SK-N-SH (cell line): Measurements from ENCODE around the gene PIK3CA. TPM values are rescaled to one million over a fixed set of nuclear protein-coding genes. Genes with fewer than 3 reads are reported as not detected.
"Not testable (repeated sequence)": the region's sequence is repeated elsewhere in the genome, so short reads cannot be mapped to it uniquely, and the experiment has no call there.

Experiments used
- CTCF ChIA-PET: fragments of 300-600, 350-600 bp; formaldehyde crosslinking; extraction: SDS; loops from one replicate; lab custom pipeline; 2021; lab: Yijun Ruan, JAX
- POLR2A ChIA-PET: fragments of 350-600 bp; sonication (Branson Sonifier 250); formaldehyde crosslinking; extraction: SDS; loops from one replicate; lab custom pipeline; 2020; ENCODE audit warnings: antibody characterized with exemption, inconsistent platforms; lab: Yijun Ruan, JAX
- DNase-seq: peaks from one replicate; pipeline ENCODE4 v3.0.0; 2012
- H2AFZ ChIP-seq: fragments of 200-600 bp; sonication (generic); 2 replicates; pipeline ENCODE4 v1.8.1; 2016; ENCODE audit warnings: antibody characterized with exemption, mild to moderate bottlenecking, low read depth
- H3F3A ChIP-seq: fragments of 200-600 bp; sonication (generic); replicated peaks from 2 replicates; pipeline ENCODE3; 2016; ENCODE audit warnings: antibody characterized with exemption, mild to moderate bottlenecking; ENCODE audit not compliant: insufficient read depth
- H3K27ac ChIP-seq, 2 experiments: fragments of 200-500 bp in 1 of 2; fragments of 200-600 bp in 1 of 2; sonication (Bioruptor generic) in 1 of 2; sonication (generic), shearing (Covaris generic) in 1 of 2; 2 replicates each; pipeline versions ENCODE4 v1.5.1 to v1.6.1; 2014 to 2016; ENCODE audit warnings: low read depth in 2 of 2, inconsistent platforms in 1 of 2, low read length in 1 of 2, mild to moderate bottlenecking in 1 of 2, mixed read lengths in 1 of 2
- H3K27me3 ChIP-seq: fragments of 200-600 bp; sonication (generic), shearing (Covaris generic); 2 replicates; pipeline ENCODE4 v1.6.1; 2016; ENCODE audit warnings: mixed run types; ENCODE audit not compliant: insufficient read depth
- H3K36me3 ChIP-seq, 2 experiments: fragments of 200-500 bp in 1 of 2; fragments of 200-600 bp in 1 of 2; sonication (Bioruptor generic) in 1 of 2; sonication (generic) in 1 of 2; replicated peaks in 1 of 2; 2 replicates each; pipeline versions ENCODE3 to v1.5.1; 2014 to 2016; ENCODE audit warnings: low read length in 1 of 2, mild to moderate bottlenecking in 1 of 2; ENCODE audit not compliant: insufficient read depth in 2 of 2, control insufficient read depth in 1 of 2
- H3K4me1 ChIP-seq, 2 experiments: fragments of 200-500 bp in 1 of 2; fragments of 200-600 bp in 1 of 2; sonication (Bioruptor generic) in 1 of 2; sonication (generic), shearing (Covaris generic) in 1 of 2; 2 replicates each; pipeline versions ENCODE4 v1.5.1 to v1.6.1; 2014 to 2016; ENCODE audit warnings: low read depth in 1 of 2, low read length in 1 of 2, mixed run types in 1 of 2; ENCODE audit not compliant: insufficient read depth in 2 of 2, control insufficient read depth in 1 of 2
- H3K4me2 ChIP-seq: fragments of 200-600 bp; sonication (generic), shearing (Covaris generic); 2 replicates; pipeline ENCODE4 v1.6.1; 2017; ENCODE audit warnings: mixed run types
- H3K4me3 ChIP-seq, 2 experiments: fragments of 200-500 bp in 1 of 2; fragments of 200-600 bp in 1 of 2; sonication (Bioruptor generic) in 1 of 2; sonication (generic), shearing (Covaris generic) in 1 of 2; 2 replicates each; pipeline versions ENCODE4 v1.5.1 to v1.8.1; 2014 to 2016; ENCODE audit warnings: low read depth in 2 of 2, inconsistent platforms in 1 of 2, low read length in 1 of 2, mild to moderate bottlenecking in 1 of 2, mixed read lengths in 1 of 2, moderate library complexity in 1 of 2
- H3K79me2 ChIP-seq: fragments of 200-600 bp; sonication (generic); 2 replicates; pipeline ENCODE4 v1.8.1; 2017; ENCODE audit warnings: mild to moderate bottlenecking; ENCODE audit not compliant: insufficient read depth
- H3K9ac ChIP-seq: fragments of 200-600 bp; sonication (generic); 2 replicates; pipeline ENCODE4 v1.6.1; 2017; ENCODE audit warnings: mixed run types
- H3K9me2 ChIP-seq: fragments of 200-600 bp; sonication (generic); 2 replicates; pipeline ENCODE4 v1.6.1; 2017; ENCODE audit warnings: mixed run types
- H3K9me3 ChIP-seq: fragments of 200-600 bp; sonication (generic); 2 replicates; pipeline ENCODE4 v1.6.1; 2017; ENCODE audit warnings: mixed run types, mild to moderate bottlenecking, moderate library complexity
- H4K20me1 ChIP-seq: fragments of 200-600 bp; sonication (generic); 2 replicates; pipeline ENCODE4 v1.6.1; 2017; ENCODE audit warnings: mild to moderate bottlenecking, mixed run types; ENCODE audit not compliant: insufficient read depth
- RFX5 ChIP-seq: IDR thresholded peaks from 2 replicates; pipeline ENCODE4 v1.6.1; 2012; ENCODE audit warnings: mild to moderate bottlenecking, improper control_type of control experiment, low read length
- TAF1 ChIP-seq: IDR thresholded peaks from 2 replicates; pipeline ENCODE4 v1.6.1; 2012; ENCODE audit warnings: low read depth, mild to moderate bottlenecking, low read length, moderate library complexity, borderline replicate concordance
- TCF12 ChIP-seq: IDR thresholded peaks from 2 replicates; pipeline ENCODE4 v1.4.0; 2012
- WGBS: methylation state at CpG from one replicate; pipeline ENCODE4 v1.1.6; 2017; ENCODE audit warnings: low lambda C conversion rate; 5-methylcytosine and 5-hydroxymethylcytosine counted together
- polyA plus RNA-seq, 3 experiments: library from polyadenylated mRNA; depleted of rRNA; stranded (reverse); fragments of >200 nt; gene quantifications; 2 replicates each; pipeline ENCODE4 v1.2.3, GENCODE V29; 2012
- TF ChIP-seq, protein P1 (sequence below): IDR thresholded peaks from 2 replicates; pipeline ENCODE4 v1.4.0; 2012; ENCODE audit warnings: low read depth

PIK3CA gene
- polyA plus RNA-seq, 1 of the 3 experiments (the other 2 are of a cell fraction): 3.2 TPM

DNA sequence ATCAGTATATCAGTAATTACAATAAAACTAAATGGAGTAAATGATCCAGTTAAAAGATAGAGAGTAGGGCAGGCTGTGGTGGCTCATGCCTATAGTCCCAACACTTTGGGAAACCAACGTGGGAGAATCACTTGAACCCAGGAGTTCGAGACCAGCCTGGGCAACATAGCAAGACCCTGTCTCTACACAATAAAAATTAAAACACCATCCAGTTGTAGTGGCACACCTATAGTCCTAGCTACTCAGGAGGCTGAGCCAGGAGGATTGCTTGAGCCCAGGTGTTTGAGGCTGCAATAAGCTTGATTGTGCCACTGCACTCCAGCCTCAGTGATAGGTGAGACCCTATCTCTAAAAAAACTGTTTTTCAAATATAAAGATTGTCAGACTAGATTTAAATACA, 108.7 kb downstream of the PIK3CA start:
- DNase-seq: no peak
- TF ChIP-seq TAF1: no peak
- TF ChIP-seq, protein P1, sequence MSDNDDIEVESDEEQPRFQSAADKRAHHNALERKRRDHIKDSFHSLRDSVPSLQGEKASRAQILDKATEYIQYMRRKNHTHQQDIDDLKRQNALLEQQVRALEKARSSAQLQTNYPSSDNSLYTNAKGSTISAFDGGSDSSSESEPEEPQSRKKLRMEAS: no peak
- CTCF ChIA-PET: no interaction called here
- Histone ChIP-seq H3K36me3 (no peaks in the 10 kb centered on the region), H3K27me3 (no peaks in the 10 kb centered on the region), H3K27ac (no peak overlapping the region), H4K20me1 (no peaks in the 10 kb centered on the region), H3F3A (no peaks in the 10 kb centered on the region), H3K9me3 (no peaks in the 10 kb centered on the region), H2AFZ (no peak overlapping the region), H3K4me2 (no peak overlapping the region; the same call in 1 of the 2 replicates), H3K4me1 (no peaks in the 10 kb centered on the region; a peak in 2 of 4 replicates), H3K4me3 (no peak overlapping the region), H3K9me2 (no peaks in the 10 kb centered on the region), H3K79me2 (no peaks in the 10 kb centered on the region), H3K9ac (no peak overlapping the region)
- POLR2A ChIA-PET: no interaction called here
- WGBS: 85% methylated on average over 2 of the region's 2 CpGs

DNA sequence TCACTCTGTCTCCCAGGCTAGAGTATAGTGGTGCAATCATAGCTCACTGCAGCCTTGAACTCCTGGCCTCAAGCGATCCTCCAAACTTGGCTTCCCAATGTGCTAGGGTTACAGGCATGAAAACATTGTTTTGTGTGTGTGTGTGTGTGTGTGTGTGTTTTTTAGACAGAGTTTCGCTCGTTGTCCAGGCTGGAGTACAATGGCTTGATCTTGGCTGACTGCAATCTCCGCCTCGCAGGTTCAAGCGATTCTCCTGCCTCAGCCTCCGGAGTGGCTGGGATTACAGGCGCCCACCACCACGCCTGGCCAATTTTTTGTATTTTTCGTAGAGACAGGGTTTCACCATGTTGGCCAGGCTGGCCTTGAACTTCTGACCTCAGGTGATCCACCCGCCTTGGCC, 109.6 kb downstream of the PIK3CA start:
- H3K9me3 ChIP-seq, H3K36me3 ChIP-seq, H2AFZ ChIP-seq, POLR2A ChIA-PET, H3K9me2 ChIP-seq, H3K4me1 ChIP-seq, H3K79me2 ChIP-seq, DNase-seq, H3F3A ChIP-seq, H3K27me3 ChIP-seq, H4K20me1 ChIP-seq, H3K27ac ChIP-seq, CTCF ChIA-PET, H3K4me2 ChIP-seq, H3K9ac ChIP-seq: not testable (repeated sequence)
- 0 out of 4 replicates have a peak overlapping the region, but pooled peaks of 1 of the 2 experiments have one; percentile 16 for H3K4me3 ChIP-seq
- 99% methylated on average over 11 of the region's 11 CpGs for WGBS

DNA sequence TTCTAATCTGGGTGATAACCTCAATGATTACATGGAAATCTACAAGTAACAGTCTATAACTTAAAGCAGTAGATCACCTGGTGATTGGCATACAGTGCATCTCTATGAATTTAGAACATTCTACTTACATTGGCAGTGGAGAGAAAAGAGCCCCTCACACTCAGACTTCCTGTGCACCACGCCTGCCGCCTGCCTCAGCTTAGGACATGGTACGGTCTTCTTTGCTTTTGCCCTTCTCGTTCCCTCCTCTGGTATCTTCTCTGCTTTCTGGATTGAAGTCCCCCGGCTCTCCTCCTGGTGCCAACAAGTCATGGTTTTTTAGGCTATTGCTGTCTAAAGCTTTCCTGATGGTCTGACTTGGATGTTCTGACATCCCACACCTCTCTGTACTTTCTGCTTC, 110.7 kb downstream of the PIK3CA start:
- no peaks in the 10 kb centered on the region for H3F3A ChIP-seq
- CTCF ChIA-PET: no interaction called here
- no peaks in the 10 kb centered on the region; a peak in 2 of 4 replicates for H3K4me1 ChIP-seq
- no peak overlapping the region for H3K27ac ChIP-seq
- H3K36me3 ChIP-seq: no peaks in the 10 kb centered on the region
- DNase-seq: no peak
- no peaks in the 10 kb centered on the region for H3K9me3 ChIP-seq
- no peaks in the 10 kb centered on the region for H3K27me3 ChIP-seq
- H3K9me2 ChIP-seq: no peaks in the 10 kb centered on the region
- H3K4me2 ChIP-seq: no peak overlapping the region
- H3K4me3 ChIP-seq: no peak overlapping the region
- no peaks in the 10 kb centered on the region for H3K79me2 ChIP-seq
- no peak overlapping the region for H3K9ac ChIP-seq
- WGBS: 90% methylated on average over 5 of the region's 5 CpGs
- TF ChIP-seq TCF12 (no peak), RFX5 (no peak)
- TF ChIP-seq, all 33 proteins: peak for 0
- Histone ChIP-seq H2AFZ (no peak overlapping the region), H4K20me1 (no peaks in the 10 kb centered on the region)
- POLR2A ChIA-PET: no interaction called here

DNA sequence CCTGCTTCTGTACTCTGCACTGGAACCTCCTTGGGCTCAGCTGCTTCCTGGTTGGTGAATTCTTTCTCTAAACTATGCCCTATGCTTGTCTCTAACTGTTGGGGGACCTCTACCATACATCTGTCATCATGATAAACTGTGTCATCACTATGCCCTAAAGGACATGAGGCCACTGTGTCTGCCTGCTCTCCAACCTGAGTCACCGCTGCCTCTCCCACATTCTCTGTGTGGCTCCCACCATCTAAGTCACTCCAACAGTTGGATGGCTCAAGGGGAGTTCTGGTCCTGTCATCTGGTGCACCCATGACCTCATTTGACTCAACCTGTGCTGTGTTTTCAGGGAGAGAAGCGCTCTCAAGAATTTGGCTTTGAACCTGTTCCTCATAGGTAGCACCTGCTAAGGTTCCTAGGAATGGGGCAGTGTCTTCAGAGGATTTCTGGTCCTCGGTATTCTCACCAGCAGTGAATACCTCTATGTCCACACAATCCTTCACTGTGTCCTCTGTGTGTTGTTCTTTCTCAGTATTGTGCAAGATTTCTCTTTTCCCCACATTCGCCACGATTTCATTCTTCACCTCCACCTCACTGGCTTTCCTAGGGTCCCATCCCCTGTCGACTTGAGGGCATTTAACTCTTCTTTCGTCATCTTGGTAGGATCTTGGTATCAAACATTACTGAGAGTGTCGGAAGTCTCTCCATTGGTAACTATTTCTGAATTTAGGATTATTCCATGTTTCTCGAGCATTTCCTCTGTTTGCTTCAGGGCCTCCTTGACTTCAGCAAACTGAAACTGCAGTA, 112.0 kb downstream of the PIK3CA start:
- H3K9ac ChIP-seq, H3K9me3 ChIP-seq, POLR2A ChIA-PET, H3K79me2 ChIP-seq, H3K36me3 ChIP-seq, H3F3A ChIP-seq, CTCF ChIA-PET, H3K27me3 ChIP-seq, H3K4me1 ChIP-seq, H2AFZ ChIP-seq, H3K4me3 ChIP-seq, H3K27ac ChIP-seq, H3K9me2 ChIP-seq, DNase-seq, H3K4me2 ChIP-seq, H4K20me1 ChIP-seq: not testable (repeated sequence)
- WGBS: 97% methylated on average over 9 of the region's 9 CpGs
